HG03571 (cell line): Measurements from ENCODE around the gene AK2.
"Not testable (repeated sequence)": the region's sequence is repeated elsewhere in the genome, so short reads cannot be mapped to it uniquely, and the experiment has no call there.

Experiments
- ATAC-seq: cut with Tn5 transposase; IDR thresholded peaks from one replicate; pipeline ENCODE4 v1.9.1; 2021; ENCODE audit not compliant: unreplicated experiment

AK2 gene

DNA sequence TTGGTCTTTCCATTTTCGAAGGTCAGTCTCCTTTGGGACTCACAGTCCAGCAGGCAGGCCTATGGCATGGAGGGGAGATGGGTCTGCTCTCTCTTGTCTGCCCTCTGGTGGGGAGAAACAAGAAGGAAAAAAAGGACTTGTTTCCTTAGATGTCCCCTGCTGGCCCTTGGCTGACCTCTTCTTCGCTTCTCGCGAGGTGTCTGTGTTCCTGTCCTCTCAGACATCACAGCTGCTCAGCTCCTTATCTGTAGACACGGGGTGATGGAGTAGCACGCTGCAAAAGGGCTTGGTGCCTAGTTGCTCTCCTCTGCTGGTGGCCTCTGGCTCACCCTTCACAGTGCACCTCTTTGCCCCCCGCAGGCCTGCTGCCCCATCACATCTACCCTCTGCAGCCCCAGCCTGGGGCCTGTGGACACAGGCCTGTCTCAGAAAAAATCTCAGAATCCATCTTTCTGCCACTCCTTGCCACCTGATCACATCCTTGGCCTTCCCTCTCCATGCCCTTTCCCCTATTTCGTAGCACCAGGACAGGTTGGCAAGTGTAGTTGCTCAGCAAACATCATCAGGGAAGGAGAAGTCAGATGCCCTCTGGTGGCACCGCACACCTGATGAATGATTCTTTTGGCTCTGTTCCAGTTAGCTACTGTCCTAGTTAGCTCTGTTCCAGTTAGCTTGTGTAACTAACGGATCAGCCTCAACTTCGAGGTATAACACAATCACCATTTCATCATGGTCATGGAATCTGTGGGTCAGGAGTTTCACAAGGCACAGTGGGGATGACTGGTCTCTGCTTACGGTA lies 18.7 kb upstream of the AK2 start:
- no peak for ATAC-seq

DNA sequence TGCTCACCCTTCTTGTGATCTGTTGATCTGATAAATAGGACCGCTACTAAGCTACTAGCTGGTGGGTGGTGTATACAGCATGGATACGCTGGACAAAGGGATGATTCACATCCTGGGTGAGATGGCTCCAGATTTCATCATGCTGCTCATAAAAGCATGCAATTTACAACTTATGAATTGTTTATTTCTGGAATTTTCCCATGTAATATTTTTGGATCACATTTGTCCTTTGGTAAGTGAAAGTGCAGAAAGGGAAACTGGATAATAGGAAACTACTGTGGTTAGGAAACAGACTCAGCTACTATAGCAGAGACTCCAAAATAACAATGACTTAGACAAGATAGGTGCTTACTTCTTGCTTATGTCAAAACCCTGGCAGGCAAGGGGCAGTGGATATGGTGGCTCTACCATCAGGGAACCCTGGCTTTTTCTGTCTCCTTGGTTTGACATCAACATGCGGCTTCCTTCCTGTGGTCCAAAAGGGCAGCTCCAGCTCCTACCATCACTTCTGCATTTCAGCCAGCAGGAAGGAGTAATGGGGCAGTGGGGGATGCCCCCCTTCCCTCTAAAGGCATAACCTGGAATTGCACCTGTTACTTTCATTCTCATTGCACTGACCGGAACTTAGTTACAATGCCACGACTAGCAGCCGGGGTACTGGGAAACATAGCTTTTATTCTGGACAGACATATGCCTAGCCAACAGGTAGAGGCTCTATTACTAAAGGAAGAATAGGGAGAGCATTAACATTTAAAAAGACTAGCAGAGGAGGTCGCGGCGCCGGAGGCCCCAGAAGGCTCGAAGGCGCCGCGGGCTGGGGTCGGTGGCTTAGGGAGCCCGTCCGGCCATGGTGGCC lies 13.8 kb upstream of the AK2 start:
- no peak for ATAC-seq

DNA sequence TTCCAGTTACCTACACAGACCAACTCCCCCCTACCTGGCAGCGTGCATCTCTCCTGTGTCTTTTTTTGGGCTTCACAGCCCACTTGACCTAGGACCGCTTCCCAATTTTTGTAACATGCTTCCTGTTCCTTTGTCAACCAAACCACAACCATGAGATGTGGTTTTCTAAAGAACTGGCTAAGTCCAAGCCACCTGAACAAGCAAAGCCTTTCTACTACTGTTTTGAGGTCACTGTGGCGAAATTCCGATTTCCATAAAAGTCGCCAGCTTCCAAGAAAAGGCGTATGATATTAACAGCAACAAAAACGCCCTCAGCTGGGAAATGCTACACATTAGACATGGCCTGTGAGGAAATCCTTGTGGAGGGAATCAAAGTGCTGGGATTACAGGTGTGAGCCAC lies 12.7 kb upstream of the AK2 start:
- no peak for ATAC-seq

DNA sequence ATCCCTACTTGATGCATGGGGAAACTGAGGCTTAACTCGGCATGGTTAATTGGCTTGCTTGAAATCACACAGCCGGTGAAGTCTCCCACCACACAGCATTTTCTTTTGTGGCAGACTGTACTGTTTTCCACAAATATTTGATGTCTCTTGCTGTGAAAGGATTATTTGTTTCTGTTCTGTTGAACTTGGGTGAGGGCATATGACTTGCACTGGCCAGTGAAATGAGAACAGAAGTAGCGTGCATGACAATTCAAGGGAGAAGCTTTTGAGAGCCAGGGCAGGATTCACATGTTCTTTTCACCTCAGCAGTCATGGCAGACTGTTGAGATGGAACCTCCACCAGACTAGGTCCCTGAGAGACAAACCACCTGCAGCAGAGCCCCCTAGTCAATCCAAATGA lies 11.7 kb upstream of the AK2 start:
- no peak for ATAC-seq

DNA sequence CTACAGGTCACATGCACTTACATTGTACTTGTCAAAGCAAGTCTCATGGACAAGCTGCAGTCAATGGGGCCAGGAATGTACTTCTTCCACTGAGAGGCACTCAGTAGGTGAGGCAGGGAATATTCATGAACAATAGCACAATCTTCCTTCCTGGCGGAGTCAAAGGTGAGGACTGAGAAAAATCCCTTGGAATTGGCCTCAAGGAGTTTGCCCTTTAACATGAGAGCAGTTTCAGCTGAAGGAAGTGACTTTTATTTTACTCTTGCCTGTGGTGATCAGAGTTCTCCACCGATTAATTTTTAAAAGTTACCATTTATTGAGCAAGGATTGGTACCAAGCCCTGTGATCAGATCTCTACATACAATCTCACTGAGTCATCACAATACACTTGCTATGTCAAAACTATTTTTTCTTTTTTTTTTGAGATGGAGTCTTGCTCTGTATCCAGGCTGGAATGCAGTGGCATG lies 11.2 kb upstream of the AK2 start:
- no peak for ATAC-seq

DNA sequence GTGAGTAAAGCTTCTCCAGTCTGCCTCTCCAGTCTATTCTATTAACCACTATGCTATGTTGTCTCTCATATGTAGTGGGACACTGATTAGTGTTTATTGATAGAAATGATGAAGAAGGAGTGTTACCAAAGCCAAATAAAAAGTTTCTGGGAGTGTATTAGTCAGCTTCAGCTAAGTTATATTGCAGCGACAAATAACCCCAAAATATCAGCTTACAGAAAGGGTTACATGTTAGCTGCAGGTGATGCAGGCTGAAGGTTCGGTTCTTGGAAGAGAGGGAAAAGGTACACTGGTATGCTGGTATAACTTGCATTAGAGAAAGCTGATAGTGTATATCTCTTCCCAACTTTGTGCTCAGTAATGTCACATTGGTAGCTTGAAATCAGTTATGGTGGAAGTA lies 10.6 kb upstream of the AK2 start:
- ATAC-seq: no peak

DNA sequence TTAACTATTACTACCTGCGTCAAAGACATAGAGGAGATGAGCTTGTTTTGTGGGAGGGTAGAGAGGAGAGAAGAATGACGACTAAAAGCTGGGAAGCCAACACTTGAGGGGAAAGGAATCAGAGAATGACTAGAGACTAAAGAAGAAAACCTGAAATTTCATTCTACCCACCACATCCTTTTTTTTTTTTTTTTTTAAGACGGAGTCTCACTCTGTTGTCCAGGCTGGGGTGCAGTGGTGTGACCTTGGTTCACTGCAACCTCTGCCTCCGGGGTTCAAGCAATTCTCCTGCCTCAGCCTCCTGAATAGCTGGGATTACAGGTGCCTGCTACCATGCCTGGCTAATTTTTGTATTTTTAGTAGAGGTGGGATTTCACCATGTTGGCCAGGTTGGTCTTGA lies 9.6 kb upstream of the AK2 start:
- not testable (repeated sequence) for ATAC-seq

DNA sequence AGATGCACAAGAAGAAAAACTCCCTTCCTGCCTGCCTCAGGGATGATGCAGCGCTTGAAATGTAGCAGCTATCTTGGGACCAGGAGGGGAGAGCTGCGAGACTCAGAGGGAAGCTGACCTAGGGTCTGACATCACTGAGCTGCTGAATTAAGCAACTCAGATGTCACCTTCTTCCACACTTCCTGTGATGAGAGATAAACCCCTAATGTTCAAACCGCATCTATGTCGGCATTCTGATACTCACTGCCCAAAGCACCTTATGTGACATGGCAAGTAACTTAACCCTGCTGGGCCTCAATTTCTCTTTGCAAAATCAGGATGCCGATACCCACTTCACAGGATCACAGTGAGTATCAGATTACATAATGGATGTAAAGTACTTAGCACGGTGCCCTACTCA lies 9.1 kb upstream of the AK2 start:
- no peak for ATAC-seq

DNA sequence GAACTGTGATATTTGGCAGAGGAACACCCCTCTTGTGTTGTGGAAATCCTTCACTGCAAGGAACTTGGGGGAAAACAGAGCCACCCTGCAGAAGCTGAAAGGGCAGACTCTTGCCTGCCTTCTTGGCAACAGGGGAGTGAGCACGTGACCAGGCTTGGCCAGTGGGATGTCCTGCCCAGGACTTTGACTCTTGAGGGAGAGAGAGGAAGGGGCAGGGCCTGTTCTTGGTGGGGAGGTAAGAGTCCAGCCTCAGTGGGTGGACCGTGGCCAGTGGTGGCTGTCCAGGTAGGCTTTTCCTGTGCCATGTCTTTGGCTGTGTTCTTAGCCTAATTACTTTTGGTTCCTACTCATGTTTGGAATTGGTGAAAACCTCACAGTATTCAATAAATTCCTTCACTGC lies 8.6 kb upstream of the AK2 start:
- ATAC-seq: no peak

DNA sequence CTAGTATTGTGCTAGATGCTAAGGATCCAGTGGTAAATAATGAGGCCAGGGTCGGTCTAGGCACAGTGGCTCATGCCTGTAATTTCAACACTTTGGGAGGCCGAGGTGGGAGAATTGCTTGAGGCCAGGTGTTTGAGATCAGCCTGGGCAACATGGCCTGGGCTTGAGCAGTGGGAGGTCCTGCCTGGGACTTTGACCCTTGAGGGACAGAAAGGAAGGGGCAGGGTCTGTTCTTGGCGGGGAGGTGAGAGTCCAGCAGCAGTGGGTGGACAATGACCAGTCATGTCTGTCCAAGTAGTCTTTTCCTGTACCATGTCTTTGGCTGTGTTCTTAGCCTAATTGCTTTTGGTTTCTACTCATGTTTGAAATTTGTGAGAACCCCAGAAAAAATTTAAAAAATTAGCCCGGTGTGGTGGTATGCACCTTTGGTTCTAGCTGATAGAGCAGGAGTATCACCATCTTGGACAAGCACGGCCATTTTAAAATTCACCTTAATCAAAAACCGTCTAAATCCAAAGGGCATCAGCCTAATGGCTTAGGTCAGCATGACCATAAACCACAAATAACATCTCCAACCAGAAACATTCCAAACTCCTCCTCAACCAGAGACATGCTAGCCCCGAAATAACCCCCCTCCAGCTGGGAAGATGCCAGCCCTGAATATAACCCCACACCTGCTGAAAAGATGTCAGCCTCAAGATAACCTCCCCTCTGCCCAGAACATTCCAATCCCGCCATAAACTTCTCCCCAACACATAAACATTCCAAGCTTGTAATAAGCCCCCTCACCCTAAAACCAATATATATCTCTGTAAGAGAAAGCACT lies 6.8 kb upstream of the AK2 start:
- no peak for ATAC-seq

DNA sequence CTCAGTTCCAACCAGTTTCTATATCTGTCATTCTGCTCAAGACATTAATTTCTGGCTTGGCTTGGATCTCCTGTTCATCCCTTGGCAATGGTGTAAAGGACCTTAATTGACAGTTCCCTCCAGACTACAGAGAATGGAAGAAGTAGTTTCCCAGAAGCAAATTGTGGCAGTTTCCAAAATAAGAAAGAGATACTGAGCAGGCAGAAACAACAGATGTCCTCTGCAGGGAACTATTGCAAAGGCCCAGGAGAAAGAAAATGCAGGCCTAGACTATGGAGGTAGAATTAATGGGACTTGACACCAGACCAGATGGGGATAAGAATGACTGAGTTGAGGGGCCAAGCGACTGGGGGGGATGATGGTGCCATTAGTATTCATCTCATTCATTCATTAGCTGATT lies 6.1 kb upstream of the AK2 start:
- ATAC-seq: no peak

DNA sequence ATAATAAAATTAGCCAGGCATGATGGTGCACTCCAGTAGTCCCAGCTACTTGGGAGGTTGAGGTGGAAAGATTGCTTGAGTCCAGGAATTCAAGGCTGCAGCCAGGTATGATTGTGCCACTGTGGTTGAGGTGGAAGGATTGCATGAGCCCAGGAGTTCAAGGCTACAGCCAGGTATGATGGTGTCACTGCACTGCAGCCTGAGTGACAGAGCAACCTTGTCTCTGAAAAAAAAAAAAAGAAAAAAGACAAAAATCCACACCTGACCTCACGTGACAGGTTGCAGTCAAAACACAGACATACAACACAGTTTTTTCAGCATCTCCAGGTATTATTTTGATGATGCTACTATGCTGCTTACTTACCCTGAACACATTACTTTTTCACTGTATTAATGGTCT lies 4.3 kb upstream of the AK2 start:
- ATAC-seq: no peak

DNA sequence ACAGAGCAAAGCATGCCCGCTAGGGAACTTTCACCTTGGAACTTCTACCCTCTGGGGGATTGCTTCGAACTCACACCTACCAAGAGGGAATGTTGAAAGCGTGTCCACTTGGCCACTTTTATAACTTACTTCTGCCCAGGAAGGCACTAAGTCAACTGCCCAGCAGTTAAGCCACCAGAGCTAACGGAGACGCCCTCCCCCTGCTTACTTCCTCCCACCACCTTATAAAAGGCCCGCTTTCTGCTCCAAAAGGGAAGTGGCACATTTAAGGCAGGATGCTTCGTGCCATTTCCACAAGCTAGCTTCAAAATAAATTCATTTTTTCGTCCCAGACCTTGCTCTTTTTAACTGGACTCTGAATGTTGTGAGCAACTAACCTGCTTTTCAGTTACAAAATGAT lies 3.2 kb upstream of the AK2 start:
- no peak for ATAC-seq

DNA sequence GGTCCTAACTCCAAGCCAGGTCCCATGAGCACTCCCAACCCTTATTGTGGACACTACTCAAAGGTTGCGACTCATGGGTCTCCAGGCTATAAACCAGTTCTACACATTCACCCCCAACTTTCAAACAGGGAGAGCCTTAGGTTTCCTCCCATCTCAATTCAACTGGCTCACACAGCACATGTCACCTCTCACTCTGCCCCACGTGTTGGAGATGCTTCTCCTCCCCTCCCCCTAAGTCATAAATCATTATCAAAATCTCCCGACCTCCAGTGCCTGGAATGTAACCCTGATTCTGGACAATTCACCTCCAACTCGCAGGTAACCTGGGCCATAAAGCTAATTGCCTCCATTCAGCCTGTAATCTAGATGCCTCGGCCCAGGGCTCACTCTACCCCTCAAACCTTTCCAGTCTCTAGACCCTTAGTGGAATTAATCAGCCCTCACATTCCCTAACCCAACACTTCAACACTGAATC lies 595 bp downstream of the AK2 start:
- ATAC-seq: no peak

DNA sequence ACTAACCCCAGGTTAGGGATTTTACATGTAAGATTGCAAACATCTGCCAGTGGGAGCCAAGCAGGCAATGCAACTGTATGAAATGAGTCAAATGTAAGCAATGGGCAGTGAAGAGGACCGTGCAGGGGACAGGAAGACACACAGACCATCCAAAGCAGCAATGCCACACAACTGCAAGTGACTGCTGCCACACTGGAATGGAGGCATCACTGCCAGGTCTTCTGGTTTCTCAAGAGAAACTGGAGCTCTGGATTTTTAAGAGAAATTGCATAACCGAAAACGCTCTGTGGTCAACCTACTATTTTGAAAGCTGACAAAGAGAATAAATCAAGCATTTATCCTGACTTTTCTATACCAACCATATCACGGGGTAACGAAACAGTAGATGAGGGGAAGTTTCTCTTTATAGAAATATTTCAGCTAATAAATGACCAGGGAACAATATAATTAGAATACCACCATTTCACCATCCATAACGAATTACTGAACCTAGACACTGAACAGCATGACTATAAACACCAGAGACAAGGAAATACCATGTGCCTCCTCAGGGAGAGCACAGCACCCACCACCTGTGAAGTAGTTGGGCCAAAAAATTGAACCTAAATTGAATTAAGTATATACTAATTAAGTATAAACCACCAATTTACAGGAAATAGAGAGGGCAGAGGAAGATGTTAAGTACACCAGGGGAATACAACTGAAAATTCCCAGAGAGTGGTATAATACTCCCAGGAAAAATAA lies 4.4 kb downstream of the AK2 start:
- ATAC-seq: no peak

DNA sequence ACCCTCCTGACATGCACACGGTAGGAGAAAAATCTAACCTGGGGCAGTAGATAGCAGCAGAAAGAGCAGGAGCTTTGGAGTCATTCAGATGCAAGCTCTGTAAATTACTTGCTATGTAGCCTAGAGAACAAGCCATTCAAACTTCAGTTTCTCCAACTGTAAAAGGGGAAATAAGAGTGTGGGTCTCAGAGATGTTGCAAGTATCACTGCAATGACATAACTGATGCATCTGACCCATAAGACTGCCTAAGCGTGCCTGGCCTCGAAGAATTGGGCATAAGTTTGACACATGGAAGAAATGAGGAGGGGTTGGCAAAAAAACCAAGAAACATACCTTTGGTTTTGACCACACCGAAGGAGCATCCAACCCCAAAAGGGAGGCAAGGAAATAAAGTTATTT lies 5.2 kb downstream of the AK2 start:
- no peak for ATAC-seq

DNA sequence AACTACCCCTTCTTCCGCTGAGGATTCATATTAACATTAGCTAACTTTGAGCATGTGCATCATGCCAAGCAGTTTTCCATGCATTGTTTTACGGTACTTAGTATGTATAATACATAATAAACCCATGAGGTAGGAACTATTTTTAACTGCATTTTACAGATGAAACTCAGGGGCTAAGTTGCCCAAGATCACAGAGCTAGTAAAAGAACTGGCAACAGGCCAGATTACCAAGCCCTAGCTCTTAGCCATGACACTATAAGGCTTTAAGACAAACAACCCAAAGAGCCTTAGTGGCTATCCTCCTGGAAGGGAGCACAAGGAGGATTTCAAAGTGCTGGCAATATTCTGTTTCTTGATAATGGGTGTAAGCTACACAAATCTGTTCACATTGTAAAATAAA lies 6.1 kb downstream of the AK2 start:
- ATAC-seq: no peak

DNA sequence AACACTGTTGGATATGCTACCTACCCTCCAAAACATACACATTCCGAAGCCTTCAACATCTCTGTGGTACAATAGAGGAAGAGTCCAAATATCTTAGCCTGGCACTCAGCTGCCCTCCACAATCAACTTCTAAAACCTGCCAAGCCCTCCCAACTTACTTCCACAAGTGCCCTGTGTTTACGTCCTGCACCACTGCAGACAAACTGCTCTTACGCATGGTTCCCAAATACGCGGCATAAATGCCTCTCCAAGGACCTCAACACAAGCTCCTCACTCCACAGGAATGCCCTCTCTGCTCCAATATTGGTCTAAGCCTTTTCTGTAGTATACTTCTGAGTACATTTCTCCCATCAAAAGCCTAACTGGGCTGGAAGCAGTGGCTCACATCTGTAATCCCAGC lies 6.8 kb downstream of the AK2 start:
- ATAC-seq: no peak

DNA sequence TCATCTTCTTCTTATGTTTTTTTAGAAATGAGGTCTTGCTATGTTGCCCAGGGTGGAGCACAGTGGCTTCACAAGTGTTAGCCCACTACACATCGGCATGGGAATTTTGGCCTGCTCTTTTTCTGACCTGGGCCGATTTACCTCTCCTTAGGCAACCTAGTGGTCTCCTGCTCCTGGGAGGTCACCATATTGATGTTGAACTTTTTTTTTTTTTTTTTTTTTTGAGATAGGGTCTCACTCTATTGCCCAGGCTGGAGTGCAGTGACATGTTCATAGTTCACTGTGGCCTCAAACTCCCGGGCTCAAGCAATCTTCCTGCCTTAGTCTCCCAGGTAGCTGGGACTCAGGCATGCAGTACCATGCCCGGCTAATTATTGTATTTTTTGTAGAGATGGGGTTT lies 7.5 kb downstream of the AK2 start:
- ATAC-seq: no peak

DNA sequence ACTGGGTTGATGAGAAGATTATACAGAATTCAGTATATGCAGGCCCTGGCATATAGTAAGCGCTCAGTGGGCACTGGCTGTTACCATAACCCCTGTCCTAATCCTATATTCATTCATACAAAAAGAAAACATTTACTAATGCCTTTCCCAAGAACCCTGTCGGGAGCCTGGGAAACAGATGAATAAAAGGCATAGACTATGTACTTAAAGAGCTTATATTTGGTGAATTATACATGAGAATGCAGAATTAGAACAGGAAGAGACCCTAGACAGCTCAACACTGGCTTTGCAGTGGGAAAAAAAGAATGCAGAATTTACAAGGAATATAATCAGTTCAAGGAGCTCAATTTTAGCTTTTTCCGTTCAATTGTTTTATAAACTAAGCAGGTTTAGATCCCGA lies 10.9 kb downstream of the AK2 start:
- ATAC-seq: no peak

DNA sequence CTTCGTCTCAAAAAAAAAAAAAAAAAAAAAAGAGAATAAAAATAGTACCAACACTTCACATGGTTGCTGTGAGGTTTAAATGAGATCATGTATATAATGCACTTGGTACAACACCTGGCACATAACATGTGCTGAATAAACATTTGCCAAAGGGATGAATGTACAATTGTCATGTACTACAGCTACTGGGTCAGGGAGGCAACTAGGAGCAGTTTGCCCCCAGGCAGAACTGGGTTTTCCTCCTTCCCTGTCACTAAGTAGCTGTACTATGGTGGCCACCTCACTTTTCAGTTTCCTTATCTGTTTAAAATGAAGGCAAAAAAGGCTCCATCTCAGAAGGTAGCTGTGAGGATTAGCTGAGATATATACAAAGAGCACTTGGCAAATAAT lies 11.5 kb downstream of the AK2 start:
- no peak for ATAC-seq
